Liver (tissue), 9 donors: ENCODE measurements around the gene IGF2BP1. TPM values are rescaled to one million over a fixed set of nuclear protein-coding genes. Genes with fewer than 3 reads are reported as not detected.

Experiments
- DNase-seq: peaks from one replicate; pipeline ENCODE4 v3.0.0-alpha.2; 2017; ENCODE audit warnings: low spot score
- H3K27ac ChIP-seq, 2 donors: one replicate each; pipeline ENCODE4 v1.7.0; 2013; ENCODE audit warnings: inconsistent platforms in 2 of 2, low read length in 2 of 2, control low read depth in 1 of 2, low read depth in 1 of 2, mild to moderate bottlenecking in 1 of 2
- H3K27me3 ChIP-seq, 4 donors: one replicate each; pipeline versions ENCODE4 v1.6.1 to v1.7.0; 2013; ENCODE audit warnings: low read length in 3 of 4, inconsistent platforms in 1 of 4, mild to moderate bottlenecking in 1 of 4, moderate library complexity in 1 of 4; ENCODE audit not compliant: control insufficient read depth in 4 of 4, insufficient read depth in 4 of 4
- H3K36me3 ChIP-seq, 4 donors: one replicate each; pipeline versions ENCODE4 v1.6.1 to v1.7.0; 2013; ENCODE audit warnings: low read length in 3 of 4, mild to moderate bottlenecking in 3 of 4, low read depth in 1 of 4, moderate library complexity in 1 of 4; ENCODE audit not compliant: control insufficient read depth in 4 of 4, insufficient read depth in 3 of 4
- H3K4me1 ChIP-seq, 4 donors: one replicate each; pipeline versions ENCODE4 v1.6.1 to v1.7.0; 2013; ENCODE audit warnings: low read length in 3 of 4, mild to moderate bottlenecking in 3 of 4, moderate library complexity in 1 of 4; ENCODE audit not compliant: control insufficient read depth in 4 of 4, insufficient read depth in 4 of 4
- H3K4me3 ChIP-seq, 3 donors: one replicate each; pipeline versions ENCODE4 v1.6.1 to v1.7.0; 2013; ENCODE audit warnings: low read length in 3 of 3, control low read depth in 1 of 3, low read depth in 1 of 3, mild to moderate bottlenecking in 1 of 3
- H3K9ac ChIP-seq, 2 donors: one replicate each; pipeline ENCODE4 v1.7.0; 2013; ENCODE audit warnings: low read length in 2 of 2, mild to moderate bottlenecking in 2 of 2, moderate library complexity in 2 of 2, control low read depth in 1 of 2, low read depth in 1 of 2
- H3K9me3 ChIP-seq, 4 donors: one replicate each; pipeline versions ENCODE4 v1.6.1 to v1.7.0; 2013; ENCODE audit warnings: low read length in 3 of 4; ENCODE audit not compliant: control insufficient read depth in 4 of 4
- ATF3 ChIP-seq: IDR thresholded peaks from 2 replicates; pipeline ENCODE4 v1.6.1; 2016; ENCODE audit warnings: antibody characterized with exemption
- CTCF ChIP-seq: fragments of 150-350 bp; IDR thresholded peaks from 2 replicates; pipeline ENCODE4 v1.5.1; 2017; ENCODE audit warnings: improper control_type of control experiment, low read depth, low read length; ENCODE audit not compliant: missing input control
- EGR1 ChIP-seq, 2 donors: IDR thresholded peaks; 2 replicates each; pipeline ENCODE4 v1.6.1; 2016 to 2018; ENCODE audit warnings: antibody characterized with exemption in 2 of 2, low read depth in 2 of 2
- FOXA1 ChIP-seq: IDR thresholded peaks from 2 replicates; pipeline ENCODE4 v1.6.1; 2016; ENCODE audit warnings: antibody characterized with exemption
- FOXA2 ChIP-seq: IDR thresholded peaks from 2 replicates; pipeline ENCODE4 v1.6.1; 2016; ENCODE audit warnings: antibody characterized with exemption
- GABPA ChIP-seq, 2 donors: IDR thresholded peaks in 1 of 2; conservative IDR thresholded peaks in 1 of 2; 2 replicates each; pipeline ENCODE4 v1.6.1; 2016; ENCODE audit warnings: antibody characterized with exemption in 2 of 2, mild to moderate bottlenecking in 1 of 2, moderate library complexity in 1 of 2
- HNF4A ChIP-seq, 2 donors: conservative IDR thresholded peaks; 2 replicates each; pipeline ENCODE4 v1.6.1; 2016; ENCODE audit warnings: antibody characterized with exemption in 2 of 2, mild to moderate bottlenecking in 2 of 2
- HNF4G ChIP-seq: IDR thresholded peaks from 2 replicates; pipeline ENCODE4 v1.6.1; 2016; ENCODE audit warnings: antibody characterized with exemption
- JUND ChIP-seq, 2 donors: IDR thresholded peaks; 2 replicates each; pipeline ENCODE4 v1.6.1; 2016; ENCODE audit warnings: antibody characterized with exemption in 2 of 2
- MAX ChIP-seq: IDR thresholded peaks from 2 replicates; pipeline ENCODE4 v1.6.1; 2016; ENCODE audit warnings: antibody characterized with exemption
- NR2F2 ChIP-seq: IDR thresholded peaks from 2 replicates; pipeline ENCODE4 v1.6.1; 2016; ENCODE audit warnings: antibody characterized with exemption
- RAD21 ChIP-seq, 2 donors: IDR thresholded peaks; 2 replicates each; pipeline ENCODE4 v1.6.1; 2016; ENCODE audit warnings: antibody characterized with exemption in 2 of 2, mild to moderate bottlenecking in 2 of 2
- REST ChIP-seq: IDR thresholded peaks from 2 replicates; pipeline ENCODE4 v1.6.1; 2016; ENCODE audit warnings: antibody characterized with exemption, mild to moderate bottlenecking
- RXRA ChIP-seq, 2 donors: IDR thresholded peaks; 2 replicates each; pipeline ENCODE4 v1.6.1; 2017 to 2018; ENCODE audit warnings: antibody characterized with exemption in 2 of 2, mild to moderate bottlenecking in 1 of 2
- SP1 ChIP-seq: IDR thresholded peaks from 2 replicates; pipeline ENCODE4 v1.6.1; 2018; ENCODE audit warnings: antibody characterized with exemption, mild to moderate bottlenecking
- TAF1 ChIP-seq: conservative IDR thresholded peaks from 2 replicates; pipeline ENCODE4 v1.6.1; 2016; ENCODE audit warnings: antibody characterized with exemption, mild to moderate bottlenecking
- YY1 ChIP-seq: IDR thresholded peaks from 2 replicates; pipeline ENCODE4 v1.6.1; 2016; ENCODE audit warnings: antibody characterized with exemption, mild to moderate bottlenecking
- ZBTB33 ChIP-seq: IDR thresholded peaks from 2 replicates; pipeline ENCODE4 v1.6.1; 2016; ENCODE audit warnings: antibody characterized with exemption
- WGBS: extraction: QIAGEN DNeasy Blood & Tissue Kit; methylation state at CpG from one replicate; pipeline ENCODE4 v1.1.7; 2013; 5-methylcytosine and 5-hydroxymethylcytosine counted together
- polyA plus RNA-seq, 2 donors: library from polyadenylated mRNA; stranded (reverse) in 1 of 2; unstranded in 1 of 2; fragments of 200-250 nt in 1 of 2; fragments of >200 nt in 1 of 2; fragmentation: Nextera tagmentation in 1 of 2; extraction: Ambion mirVana in 1 of 2; gene quantifications; one replicate each; pipeline versions ENCODE4 v1.2.1 to v1.2.3, GENCODE V29; 2013 to 2015
- total RNA-seq, 2 donors: library from RNA; depleted of rRNA; stranded (reverse); fragments of >200 nt; gene quantifications; one replicate each; pipeline ENCODE4 v1.2.3, GENCODE V29; 2014
- donor health status: healthy.
- donor health status: healthy.
- donor health status: healthy.
- donor health status: healthy.
- donor health status: healthy.

Gene IGF2BP1
- total and polyA plus RNA-seq, 4 donors = 22.6 TPM; not detected in 3

GRCh38 chr17:49035470-49036269 lies 38.5 kb downstream of the IGF2BP1 start (continued):
- no peak for TF ChIP-seq FOXA2

- H3K36me3 ChIP-seq = no peaks in the 10 kb centered on the region
Measured at GRCh38 chr17:49036270-49036626, 39.1 kb downstream of the IGF2BP1 start.

More at GRCh38 chr17:49036270-49036626, 39.1 kb downstream of the IGF2BP1 start:
- no peaks in the 10 kb centered on the region for H3K27me3 ChIP-seq
- H3K27ac ChIP-seq = no peak overlapping the region
- peaks cover 0 to 3% (median 0%) of the 10 kb centered on the region in 4 donors for H3K4me1 ChIP-seq
- no peaks in the 10 kb centered on the region for H3K9me3 ChIP-seq
- TF ChIP-seq ZBTB33 = no peak
- TF ChIP-seq HNF4A (conservative IDR thresholded peaks at IDR 0.05) = no peak
- no peak for TF ChIP-seq YY1
- TF ChIP-seq FOXA2 = no peak
- TF ChIP-seq ATF3 = no peak
- TF ChIP-seq NR2F2 = no peak
- no peak for TF ChIP-seq GABPA (IDR thresholded peaks at IDR 0.05 in 1 of 2, conservative IDR thresholded peaks at IDR 0.05 in 1 of 2)
- TF ChIP-seq EGR1 (IDR thresholded peaks at IDR 0.05; ENCODE audit: low read depth in 2 of 2) = no peak
- no peak for TF ChIP-seq FOXA1
- TF ChIP-seq JUND (IDR thresholded peaks at IDR 0.05) = no peak
- no peak for TF ChIP-seq SP1
- no peak for TF ChIP-seq TAF1
- TF ChIP-seq MAX = no peak
- no peak for TF ChIP-seq RAD21 (IDR thresholded peaks at IDR 0.05)
- no peak for TF ChIP-seq REST
- no peak for TF ChIP-seq CTCF
- TF ChIP-seq HNF4G = no peak
- no peak for TF ChIP-seq RXRA (IDR thresholded peaks at IDR 0.05)
- WGBS = 97% methylated on average over 13 of the region's 13 CpGs
- H3K9ac ChIP-seq = no peak overlapping the region
- no peak for DNase-seq
- H3K4me3 ChIP-seq = no peak overlapping the region
